ENCODE data around the gene EIF2A. TPM values are rescaled to one million over a fixed set of nuclear protein-coding genes. Genes with fewer than 3 reads are reported as not detected.
A peak's percentile ranks its signal among the peaks of the same experiment; 100 is the strongest.

Gene EIF2A
- total RNA-seq, 2 experiments from 2014 or later, result 85.6 to 105 TPM

- H3K9me2 ChIP-seq (ENCODE audit: insufficient read depth, low read length), result no peaks in the 10 kb centered on the region
- no peaks in the 10 kb centered on the region for H3K4me1 ChIP-seq (ENCODE audit: insufficient read depth, low read length, poor library complexity, severe bottlenecking)
- no peak for DNase-seq (ENCODE audit: low spot score)
- POLR2A ChIA-PET, result no interaction called here
- H3K4me2 ChIP-seq (ENCODE audit: low read length), result no peak overlapping the region
- intact Hi-C loops (cut with micrococcal nuclease; ENCODE audit: unreplicated experiment), result no loop called here
- no peaks in the 10 kb centered on the region for H3K36me3 ChIP-seq (ENCODE audit: insufficient read depth, low read length)
- no peaks in the 10 kb centered on the region for H3K9me3 ChIP-seq (ENCODE audit: low read length)
- no peak overlapping the region for H2AFZ ChIP-seq (ENCODE audit: low read length)
- CTCF ChIA-PET (ENCODE audit: unreplicated experiment), result no interaction called here
- H3K79me2 ChIP-seq (ENCODE audit: insufficient read depth, low read depth, low read length), result no peaks in the 10 kb centered on the region
- no peak overlapping the region for H3K4me3 ChIP-seq (ENCODE audit: low read depth, low read length, poor library complexity, severe bottlenecking)
- no peak overlapping the region for H3K27ac ChIP-seq (ENCODE audit: low read depth, low read length, poor library complexity, severe bottlenecking)
- BruUV-seq (replicated peaks), result no TSS peak
- no peak for TF ChIP-seq CTCF (conservative IDR thresholded peaks at IDR 0.05; ENCODE audit: low read length)
- TF ChIP-seq EZH2phosphoT487 (IDR thresholded peaks at IDR 0.05; ENCODE audit: borderline replicate concordance, low read depth, low read length), result no peak
- no peaks in the 10 kb centered on the region for H4K20me1 ChIP-seq (ENCODE audit: insufficient read depth, low read length)
These were observed 27.6 kb upstream of the EIF2A start for GRCh38 chr3:150519026-150519425.

GRCh38 chr3:150520408-150520807 lies 26.2 kb upstream of the EIF2A start:
- no peak overlapping the region for H3K27ac ChIP-seq (ENCODE audit: low read depth, low read length, poor library complexity, severe bottlenecking)
- CTCF ChIA-PET (ENCODE audit: unreplicated experiment), result no interaction called here
- TF ChIP-seq CTCF (conservative IDR thresholded peaks at IDR 0.05; ENCODE audit: low read length) (no peak), EZH2phosphoT487 (IDR thresholded peaks at IDR 0.05; ENCODE audit: borderline replicate concordance, low read depth, low read length) (no peak)
- intact Hi-C loops (cut with micrococcal nuclease; ENCODE audit: unreplicated experiment), result no loop called here
- H4K20me1 ChIP-seq (ENCODE audit: insufficient read depth, low read length), result no peaks in the 10 kb centered on the region
- POLR2A ChIA-PET, result no interaction called here
- H3K36me3 ChIP-seq (ENCODE audit: insufficient read depth, low read length), result no peaks in the 10 kb centered on the region
- H2AFZ ChIP-seq (ENCODE audit: low read length), result no peak overlapping the region
- H3K9me3 ChIP-seq (ENCODE audit: low read length), result no peaks in the 10 kb centered on the region
- BruUV-seq (replicated peaks), result no TSS peak
- H3K4me1 ChIP-seq (ENCODE audit: insufficient read depth, low read length, poor library complexity, severe bottlenecking), result no peaks in the 10 kb centered on the region
- no peaks in the 10 kb centered on the region for H3K79me2 ChIP-seq (ENCODE audit: insufficient read depth, low read depth, low read length)
- no peaks in the 10 kb centered on the region for H3K9me2 ChIP-seq (ENCODE audit: insufficient read depth, low read length)
- DNase-seq (ENCODE audit: low spot score), result no peak
- H3K4me3 ChIP-seq (ENCODE audit: low read depth, low read length, poor library complexity, severe bottlenecking), result no peak overlapping the region
- H3K4me2 ChIP-seq (ENCODE audit: low read length), result no peak overlapping the region

GRCh38 chr3:150521463-150521862 lies 25.1 kb upstream of the EIF2A start:
- Histone ChIP-seq H3K36me3 (ENCODE audit: insufficient read depth, low read length) (no peaks in the 10 kb centered on the region), H3K4me3 (ENCODE audit: low read depth, low read length, poor library complexity, severe bottlenecking) (no peak overlapping the region), H3K9me3 (ENCODE audit: low read length) (no peaks in the 10 kb centered on the region), H3K27ac (ENCODE audit: low read depth, low read length, poor library complexity, severe bottlenecking) (no peak overlapping the region), H3K79me2 (ENCODE audit: insufficient read depth, low read depth, low read length) (no peaks in the 10 kb centered on the region), H3K9me2 (ENCODE audit: insufficient read depth, low read length) (no peaks in the 10 kb centered on the region), H2AFZ (ENCODE audit: low read length) (no peak overlapping the region), H3K4me2 (ENCODE audit: low read length) (no peak overlapping the region), H3K4me1 (ENCODE audit: insufficient read depth, low read length, poor library complexity, severe bottlenecking) (no peaks in the 10 kb centered on the region), H4K20me1 (ENCODE audit: insufficient read depth, low read length) (no peaks in the 10 kb centered on the region)
- POLR2A ChIA-PET, result interaction anchor here (0.6 kb wide), 1 partner anchor 638 kb away, joined by 3 read pairs; no protein-coding TSS in a partner anchor
- BruUV-seq (replicated peaks), result no TSS peak
- TF ChIP-seq CTCF (conservative IDR thresholded peaks at IDR 0.05; ENCODE audit: low read length), result 0 out of 2 replicates have a peak, but pooled peaks have one; percentile 17
- TF ChIP-seq EZH2phosphoT487 (IDR thresholded peaks at IDR 0.05; ENCODE audit: borderline replicate concordance, low read depth, low read length), result no peak
- intact Hi-C loops (cut with micrococcal nuclease; ENCODE audit: unreplicated experiment), result no loop called here
- no peak for DNase-seq (ENCODE audit: low spot score)
- CTCF ChIA-PET (ENCODE audit: unreplicated experiment), result no interaction called here

Measured in OCI-LY7 (cell line).